ENCODE data around the gene CDON.

GRCh38 chr11:126051117-126051516 is 11.5 kb downstream of the CDON start:
- TF ChIP-seq CTCF (IDR thresholded peaks at IDR 0.05; ENCODE audit: low read length) (no peak), EZH2 (IDR thresholded peaks at IDR 0.05; ENCODE audit: borderline replicate concordance, low read length) (no peak)
